Lung microvascular endothelial cell (primary cell): Measurements from ENCODE around the gene AGO1. TPM values are rescaled to one million over a fixed set of nuclear protein-coding genes. Genes with fewer than 3 reads are reported as not detected.
"Not testable (repeated sequence)": the region's sequence is repeated elsewhere in the genome, so short reads cannot be mapped to it uniquely, and the experiment has no call there.

Experiments used
- DNase-seq, 2 donors: peaks; one replicate each; pipeline versions ENCODE4 v3.0.0 to v3.0.0-alpha.2; 2010; ENCODE audit warnings: low read depth in 2 of 2
- total RNA-seq: library from RNA; depleted of rRNA; stranded (reverse); fragments of >200 nt; gene quantifications from 2 replicates; pipeline ENCODE4 v1.2.1, GENCODE V29; 2014

Gene AGO1
- total RNA-seq, 1 donor from 2014 or later = 8.3 TPM

GRCh38 chr1:35972631-35973030 lies 89.6 kb downstream of the AGO1 start:
- DNase-seq = not testable (repeated sequence)

GRCh38 chr1:35980090-35980489 lies 97.1 kb downstream of the AGO1 start:
- no peak for DNase-seq

Other genes with a start within 250 kb of the AGO1 start
- 13.5 and 17.9 TPM in 2 replicates for gene PSMB2, start 241.7 kb upstream of the AGO1 start, total RNA-seq
- 12.2 and 17.1 TPM in 2 replicates for gene C1orf216, start 164.3 kb upstream of the AGO1 start, total RNA-seq
- gene CLSPN, start 113.2 kb upstream of the AGO1 start, total RNA-seq = 3.0 and 7.6 TPM in 2 replicates
- 22.4 and 37.9 TPM in 2 replicates for gene AGO4, start 75.2 kb upstream of the AGO1 start, total RNA-seq
- 5.0 and 8.5 TPM in 2 replicates for gene AGO3, start 47.9 kb downstream of the AGO1 start, total RNA-seq
- 0.20 and 0.22 TPM in 2 replicates for gene TEKT2, start 200.9 kb downstream of the AGO1 start, total RNA-seq
- gene ADPRS, start 205.7 kb downstream of the AGO1 start, total RNA-seq = 26.4 and 38.1 TPM in 2 replicates
- gene COL8A2, start 242.0 kb downstream of the AGO1 start, total RNA-seq = 0.44 and 1.6 TPM in 2 replicates